H9 (cell line): Measurements from ENCODE around the gene HSPA12A. TPM values are rescaled to one million over a fixed set of nuclear protein-coding genes. Genes with fewer than 3 reads are reported as not detected.

ENCODE experiments used
- DNase-seq: peaks from one replicate; pipeline ENCODE4 v3.0.0-alpha.2; 2017
- H2AFZ ChIP-seq: one replicate; pipeline ENCODE4 v1.6.1; 2013; ENCODE audit warnings: mild to moderate bottlenecking, low read length, control low read depth, moderate library complexity
- H2AK5ac ChIP-seq: 2 replicates; pipeline ENCODE4 v1.6.1; 2013; ENCODE audit warnings: low read length, control low read depth, mixed read lengths; ENCODE audit not compliant: insufficient read length
- H2BK120ac ChIP-seq: one replicate; pipeline ENCODE4 v1.6.1; 2013; ENCODE audit warnings: low read depth, mild to moderate bottlenecking, low read length, control low read depth, inconsistent platforms; ENCODE audit not compliant: poor library complexity, severe bottlenecking
- H2BK12ac ChIP-seq: 2 replicates; pipeline ENCODE4 v1.6.1; 2013; ENCODE audit warnings: low read length, control low read depth, mixed read lengths, low read depth; ENCODE audit not compliant: insufficient read length
- H2BK15ac ChIP-seq: 2 replicates; pipeline ENCODE4 v1.6.1; 2013; ENCODE audit warnings: low read depth, low read length, control low read depth
- H2BK20ac ChIP-seq: one replicate; pipeline ENCODE4 v1.6.1; 2013; ENCODE audit warnings: low read depth, mild to moderate bottlenecking, low read length, control low read depth, inconsistent platforms; ENCODE audit not compliant: poor library complexity, severe bottlenecking
- H2BK5ac ChIP-seq: 2 replicates; pipeline ENCODE4 v1.6.1; 2013; ENCODE audit warnings: low read length, control low read depth, mixed read lengths; ENCODE audit not compliant: insufficient read length
- H3K14ac ChIP-seq: 2 replicates; pipeline ENCODE4 v1.6.1; 2013; ENCODE audit warnings: low read length, control low read depth; ENCODE audit not compliant: insufficient read depth
- H3K18ac ChIP-seq: 2 replicates; pipeline ENCODE4 v1.6.1; 2013; ENCODE audit warnings: low read depth, mild to moderate bottlenecking, mixed read lengths, low read length, control low read depth; ENCODE audit not compliant: insufficient read length
- H3K23ac ChIP-seq: 2 replicates; pipeline ENCODE4 v1.6.1; 2013; ENCODE audit warnings: low read length, control low read depth, mixed read lengths, low read depth; ENCODE audit not compliant: insufficient read length
- H3K23me2 ChIP-seq: 2 replicates; pipeline ENCODE4 v1.6.1; 2013; ENCODE audit warnings: low read depth, mild to moderate bottlenecking, mixed read lengths, low read length, control low read depth; ENCODE audit not compliant: insufficient read length, poor library complexity, severe bottlenecking
- H3K27ac ChIP-seq: 2 replicates; pipeline ENCODE4 v1.5.1; 2013; ENCODE audit warnings: low read length, control low read depth, mixed read lengths, low read depth; ENCODE audit not compliant: insufficient read length
- H3K27me3 ChIP-seq: 2 replicates; pipeline ENCODE4 v1.6.1; 2013; ENCODE audit warnings: low read length, control low read depth, inconsistent platforms; ENCODE audit not compliant: insufficient read depth
- H3K4ac ChIP-seq: 2 replicates; pipeline ENCODE4 v1.6.1; 2013; ENCODE audit warnings: low read depth, mild to moderate bottlenecking, control low read depth, inconsistent platforms, low read length, moderate library complexity
- H3K4me1 ChIP-seq: 2 replicates; pipeline ENCODE4 v1.6.1; 2013; ENCODE audit warnings: low read length, control low read depth, inconsistent platforms; ENCODE audit not compliant: insufficient read depth
- H3K4me2 ChIP-seq: 2 replicates; pipeline ENCODE4 v1.6.1; 2013; ENCODE audit warnings: low read length, control low read depth, mixed read lengths; ENCODE audit not compliant: insufficient read length, insufficient read depth
- H3K56ac ChIP-seq: 2 replicates; pipeline ENCODE4 v1.6.1; 2013; ENCODE audit warnings: low read depth, mild to moderate bottlenecking, mixed read lengths, low read length, control low read depth; ENCODE audit not compliant: insufficient read length
- H3K79me1 ChIP-seq: 2 replicates; pipeline ENCODE4 v1.6.1; 2013; ENCODE audit warnings: low read depth, mild to moderate bottlenecking, moderate library complexity, low read length, control low read depth, inconsistent platforms; ENCODE audit not compliant: insufficient read depth, poor library complexity, severe bottlenecking
- H3K79me2 ChIP-seq: 2 replicates; pipeline ENCODE4 v1.6.1; 2013; ENCODE audit warnings: low read length, control low read depth, inconsistent platforms; ENCODE audit not compliant: insufficient read depth
- H3K9ac ChIP-seq: 2 replicates; pipeline ENCODE4 v1.6.1; 2013; ENCODE audit warnings: low read length, control low read depth, mixed read lengths; ENCODE audit not compliant: insufficient read length; ENCODE audit errors: extremely low read depth
- H3K9me3 ChIP-seq: one replicate; pipeline ENCODE4 v1.6.1; 2013; ENCODE audit warnings: low read depth, low read length, inconsistent platforms; ENCODE audit not compliant: control insufficient read depth
- H3T11ph ChIP-seq: one replicate; pipeline ENCODE4 v1.6.1; 2013; ENCODE audit warnings: mild to moderate bottlenecking, low read length, control low read depth, inconsistent platforms
- H4K20me1 ChIP-seq: one replicate; pipeline ENCODE4 v1.6.1; 2013; ENCODE audit not compliant: control insufficient read depth, insufficient read length, insufficient read depth
- H4K5ac ChIP-seq: 2 replicates; pipeline ENCODE4 v1.6.1; 2013; ENCODE audit warnings: low read depth, mild to moderate bottlenecking, mixed read lengths, low read length, control low read depth; ENCODE audit not compliant: insufficient read length
- H4K8ac ChIP-seq: replicated peaks from 2 replicates; pipeline ENCODE4 v1.6.1; 2013; ENCODE audit warnings: low read length, control low read depth, mixed read lengths, low read depth; ENCODE audit not compliant: insufficient read length
- H4K91ac ChIP-seq: 2 replicates; pipeline ENCODE4 v1.6.1; 2013; ENCODE audit warnings: low read depth, mild to moderate bottlenecking, moderate library complexity, mixed read lengths, low read length, control low read depth; ENCODE audit not compliant: insufficient read length
- H3K27ac Mint-ChIP-seq, 3 experiments: 2 replicates in 2 of 3; 3 replicates in 1 of 3; pipeline ENCODE4 v1.8.0; 2020 to 2021; ENCODE audit warnings: mixed read lengths in 3 of 3, mild to moderate bottlenecking in 1 of 3, moderate library complexity in 1 of 3
- H3K27me3 Mint-ChIP-seq: 2 replicates; pipeline ENCODE4 v1.8.0; 2021; ENCODE audit warnings: low read depth, mild to moderate bottlenecking, moderate library complexity, mixed read lengths
- H3K36me3 Mint-ChIP-seq, 3 experiments: 2 replicates in 2 of 3; 3 replicates in 1 of 3; pipeline ENCODE4 v1.8.0; 2020 to 2021; ENCODE audit warnings: low read depth in 3 of 3, mixed read lengths in 3 of 3; ENCODE audit not compliant: insufficient read depth in 1 of 3
- H3K4me1 Mint-ChIP-seq, 2 experiments: 2 replicates each; pipeline ENCODE4 v1.8.0; 2020; ENCODE audit warnings: mixed read lengths in 2 of 2
- H3K4me3 Mint-ChIP-seq, 2 experiments: 2 replicates in 1 of 2; 3 replicates in 1 of 2; pipeline ENCODE4 v1.8.0; 2020 to 2021; ENCODE audit warnings: mild to moderate bottlenecking in 2 of 2, mixed read lengths in 2 of 2, moderate library complexity in 1 of 2
- H3K9me3 Mint-ChIP-seq, 2 experiments: 2 replicates in 1 of 2; 3 replicates in 1 of 2; pipeline ENCODE4 v1.8.0; 2020; ENCODE audit warnings: mild to moderate bottlenecking in 2 of 2, mixed read lengths in 2 of 2, moderate library complexity in 1 of 2
- CTCF ChIP-seq: fragments of 200-600 bp; sonication (generic); conservative IDR thresholded peaks from 3 replicates; pipeline ENCODE4 v1.8.0; 2021; ENCODE audit warnings: antibody characterized with exemption, mild to moderate bottlenecking
- WGBS: extraction: QIAGEN DNeasy Blood & Tissue Kit; methylation state at CpG from one replicate; pipeline ENCODE4 v1.1.7; 2013; ENCODE audit warnings: missing lambda C conversion rate, low lambda C conversion rate, mixed read lengths; ENCODE audit not compliant: insufficient read length; ENCODE audit errors: extremely low coverage; 5-methylcytosine and 5-hydroxymethylcytosine counted together
- total RNA-seq: library from RNA; stranded (reverse); gene quantifications from 2 replicates; pipeline ENCODE4 v1.2.1, GENCODE V29; 2021

Gene HSPA12A
- total RNA-seq, 1 experiment from 2014 or later = 3.2 TPM

GRCh38 chr10:116781370-116781884 lies 39.1 kb upstream of the HSPA12A start:
- WGBS = no CpG with 5 or more reads among the region's 7 CpGs
- Histone ChIP-seq H3K56ac (no peak overlapping the region), H4K91ac (no peak overlapping the region), H2BK120ac (no peak overlapping the region), H3K18ac (no peak overlapping the region), H2BK12ac (no peak overlapping the region), H4K5ac (no peak overlapping the region), H3K4ac (no peak overlapping the region), H3T11ph (no peak overlapping the region), H2BK15ac (no peak overlapping the region), H3K4me1 (no peaks in the 10 kb centered on the region), H4K8ac (no peak overlapping the region), H3K4me2 (no peak overlapping the region), H2BK20ac (no peak overlapping the region), H3K23ac (no peak overlapping the region), H3K79me1 (no peaks in the 10 kb centered on the region), H3K9me3 (no peaks in the 10 kb centered on the region), H2AFZ (no peak overlapping the region), H3K27ac (no peak overlapping the region), H3K27me3 (no peaks in the 10 kb centered on the region), H3K79me2 (no peaks in the 10 kb centered on the region), H2BK5ac (no peak overlapping the region), H2AK5ac (no peak overlapping the region), H3K14ac (no peak overlapping the region), H4K20me1 (no peaks in the 10 kb centered on the region), H3K23me2 (no peaks in the 10 kb centered on the region), H3K9ac (no peak overlapping the region)
- Mint-ChIP-seq H3K4me1 (peaks cover 0 to 3% of the 10 kb centered on the region in 2 experiments; a peak in 1 of 4 replicates), H3K27ac (no peak overlapping the region; a peak in 1 of 7 replicates), H3K27me3 (peaks cover 6% of the 10 kb centered on the region), H3K9me3 (no peaks in the 10 kb centered on the region), H3K36me3 (no peaks in the 10 kb centered on the region), H3K4me3 (no peak overlapping the region)
- no peak for DNase-seq
- no peak for TF ChIP-seq CTCF
